NCI-H1417 (cell line): ENCODE results near the gene VPS50.

Source experiments
- DNase-seq, 3 experiments: peaks; one replicate each; lab custom pipeline; 2025; lab: John Stamatoyannopoulos, UW

VPS50 gene

GRCh38 chr7:93231799-93232672 lies at the start of gene VPS50:
VPS50 (plus strand) TSS chr7:93232366; CDS start chr7:93232468, 102 bp downstream.
- peak; percentile 98 to 99 (median 98) for DNase-seq

- DNase-seq, result no peak
Observed at GRCh38 chr7:93185303-93186027, 46.7 kb upstream of the VPS50 start.

DNA sequence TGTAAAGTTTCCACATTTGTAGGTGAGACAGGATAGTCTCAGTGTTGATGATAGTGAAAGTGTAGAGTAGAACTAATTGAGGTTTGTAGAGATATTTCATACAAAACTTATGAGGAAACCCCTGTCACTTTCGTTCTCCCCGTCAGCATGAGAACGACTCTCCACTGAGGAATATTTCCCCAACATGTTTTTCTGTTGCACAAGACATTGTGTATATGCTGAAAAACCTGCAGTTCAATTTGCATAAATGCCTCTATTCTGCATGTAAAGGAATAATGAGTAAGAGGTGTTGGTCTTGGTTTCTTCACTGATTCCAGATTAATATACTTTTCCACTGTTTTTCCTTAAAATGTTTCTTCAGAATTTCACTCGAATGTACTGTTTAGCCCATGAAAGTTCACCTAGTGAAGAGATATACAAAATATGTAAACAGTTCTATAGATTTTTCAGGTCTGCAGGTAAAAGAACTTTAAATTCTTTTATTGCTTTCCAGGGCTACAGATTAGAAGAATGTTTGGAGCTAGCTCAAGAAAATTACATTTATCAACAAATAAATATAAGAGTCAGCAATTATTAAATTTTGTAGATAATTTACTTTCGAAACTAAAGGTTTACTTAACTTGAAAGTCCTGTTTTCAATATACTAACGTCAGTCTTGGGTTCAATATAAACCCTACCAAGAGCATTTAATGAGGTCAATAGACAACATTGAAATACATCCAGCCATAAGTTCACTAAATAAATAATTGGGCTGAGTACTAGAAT lies 43.1 kb upstream of the VPS50 start:
- no peak for DNase-seq

DNA sequence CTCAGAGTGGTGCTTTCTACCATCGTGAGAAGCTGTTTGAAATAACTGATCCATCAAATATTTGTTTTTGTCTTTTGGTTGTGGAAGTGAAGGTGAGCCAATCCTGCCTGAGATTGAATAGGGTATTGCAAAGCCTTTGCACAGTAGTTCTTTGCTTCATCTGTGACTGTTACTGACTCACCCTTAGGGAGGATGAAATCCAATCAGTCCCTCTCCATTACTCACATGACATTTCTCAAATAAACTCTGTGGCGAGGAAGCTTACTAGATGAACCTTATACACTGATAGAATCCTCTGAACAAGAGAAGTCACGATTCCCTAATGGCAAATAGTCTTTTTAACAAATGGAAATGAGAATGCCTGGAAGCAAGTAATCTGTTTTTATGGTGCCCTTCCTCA lies 37.8 kb upstream of the VPS50 start:
- no peak for DNase-seq

- no peak for DNase-seq
Observed at GRCh38 chr7:93196336-93196735, 35.8 kb upstream of the VPS50 start.

DNA sequence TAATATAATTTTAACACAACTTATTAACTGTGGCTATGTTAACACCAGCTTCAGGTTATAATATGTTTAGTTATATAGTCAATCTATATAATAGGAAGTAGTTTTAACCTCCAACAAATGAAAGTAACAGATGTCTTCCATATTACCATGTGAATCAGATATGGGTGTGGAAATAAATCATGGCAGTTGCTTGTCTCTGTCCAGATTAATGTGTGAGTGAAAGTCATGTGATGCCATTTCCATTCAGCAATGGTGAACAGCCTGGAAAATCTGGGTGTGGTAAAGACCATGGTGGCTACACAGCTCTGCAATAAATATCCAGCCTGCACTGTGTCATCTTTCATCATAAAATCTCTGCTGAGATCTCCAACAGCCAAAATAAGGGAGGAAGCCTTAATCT lies 33.7 kb upstream of the VPS50 start:
- DNase-seq, result no peak

DNA sequence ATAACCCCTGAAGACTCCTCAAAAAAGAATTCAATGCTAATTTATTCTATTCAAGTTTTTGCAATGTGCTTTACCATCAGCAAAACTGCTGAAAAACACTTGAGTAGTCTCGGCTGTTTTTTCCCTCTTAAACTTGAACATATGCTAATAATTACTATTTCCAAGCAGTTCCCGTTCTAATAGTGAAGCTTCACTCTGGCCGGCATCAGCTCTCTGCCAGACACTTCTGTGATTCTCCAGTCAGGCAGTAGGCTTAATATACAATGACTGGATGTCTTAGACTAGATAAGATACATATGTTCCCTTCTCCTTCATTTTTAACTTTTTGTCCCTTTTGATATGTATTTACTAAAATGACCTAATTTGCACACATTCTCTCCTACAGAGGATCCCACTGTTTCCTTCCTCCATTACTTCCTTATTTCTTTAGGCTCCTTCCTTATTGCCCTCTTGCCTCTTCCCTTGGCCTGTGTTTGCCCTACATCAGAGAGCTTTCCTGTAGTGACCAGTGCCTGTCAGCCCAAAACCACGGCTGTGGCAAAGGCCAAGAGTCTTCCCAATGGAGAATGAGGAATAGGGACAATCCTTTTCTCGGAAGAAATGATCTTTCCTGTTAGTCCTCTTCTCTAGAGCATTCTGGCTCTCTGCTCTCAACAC lies 29.4 kb upstream of the VPS50 start:
- DNase-seq, result peak in 1 of 3 experiments; percentile 34

GRCh38 chr7:93203496-93203895 lies 28.7 kb upstream of the VPS50 start:
- peak; percentile 34 to 94 (median 70) for DNase-seq

- DNase-seq, result no peak
Observed at GRCh38 chr7:93205046-93205445, 27.1 kb upstream of the VPS50 start.

DNA sequence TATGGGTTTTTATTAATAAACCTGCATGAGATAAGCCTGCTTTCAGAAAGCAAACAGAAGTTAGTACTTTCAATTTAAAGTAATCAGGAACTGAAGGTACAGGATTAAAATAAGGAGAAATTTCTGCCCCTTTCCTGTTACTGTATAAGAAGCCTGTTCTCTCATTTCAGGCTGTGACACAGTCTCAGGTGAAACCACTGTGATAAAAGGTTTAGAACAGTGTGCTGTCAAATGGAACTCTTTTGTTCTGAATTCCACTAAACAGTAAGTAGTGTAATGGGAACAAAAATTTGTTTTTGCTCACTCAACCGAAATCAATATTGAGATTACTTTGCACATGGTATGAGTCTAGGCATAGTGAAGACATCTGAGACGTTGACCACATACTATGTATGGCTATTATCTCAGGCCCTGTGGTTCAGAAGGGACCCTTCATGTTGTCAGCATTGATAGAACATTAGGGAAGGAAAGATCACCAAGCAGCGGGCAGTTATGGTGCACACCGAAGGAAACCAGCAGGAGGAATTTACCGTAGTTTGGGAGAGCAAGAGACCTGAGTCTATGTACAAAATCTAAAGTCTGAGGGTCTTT lies 20.8 kb upstream of the VPS50 start:
- DNase-seq, result no peak

- DNase-seq, result peak in 2 of 3 experiments; percentile 28 to 78
Observed at GRCh38 chr7:93212881-93213280, 19.3 kb upstream of the VPS50 start.

- DNase-seq, result no peak
Observed at GRCh38 chr7:93218997-93219827, 13.0 kb upstream of the VPS50 start.

GRCh38 chr7:93219868-93220267 lies 12.3 kb upstream of the VPS50 start:
- no peak for DNase-seq

DNA sequence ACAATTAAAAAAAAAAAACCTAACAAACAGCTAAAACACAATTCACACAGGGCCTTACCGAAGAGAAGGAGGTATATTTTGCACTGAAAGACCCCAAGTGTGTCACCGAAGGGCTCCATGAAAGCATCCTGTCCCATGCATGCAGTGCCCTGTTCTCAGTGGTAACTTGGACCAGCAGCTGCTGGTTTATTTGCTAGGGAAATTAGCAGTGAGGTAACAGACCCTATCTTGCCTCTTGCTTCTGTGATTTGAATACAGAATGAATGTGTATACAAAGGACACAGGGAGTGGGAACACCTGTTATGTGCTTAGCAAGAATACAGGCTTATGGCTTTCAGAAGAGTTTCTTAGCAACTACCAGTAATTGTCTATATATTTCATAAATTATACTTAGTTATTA lies 5.9 kb upstream of the VPS50 start, which contains the start of gene HEPACAM2:
TSS of gene HEPACAM2 (minus strand) at position 160 of the 400 bp plus-strand sequence.
- DNase-seq, result peak in 2 of 3 experiments; percentile 86 to 97

DNA sequence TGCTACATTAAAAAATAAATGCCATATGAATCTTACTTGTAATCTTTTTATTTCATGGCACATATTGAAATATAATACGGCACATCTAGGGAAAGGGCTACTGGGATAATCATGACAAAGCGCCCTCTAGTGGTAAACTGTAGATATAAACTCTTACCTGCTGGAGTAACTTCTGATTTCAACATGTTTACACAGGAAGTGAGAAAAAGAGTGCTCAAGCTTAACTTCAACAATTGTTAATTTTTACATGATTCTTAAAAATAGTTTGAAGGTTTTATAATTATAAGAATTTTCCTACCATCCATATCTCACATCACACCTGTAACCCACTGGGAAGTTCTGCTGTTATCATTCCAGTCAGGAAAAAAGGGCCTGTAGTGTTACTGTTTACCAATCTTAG lies 3.9 kb upstream of the VPS50 start:
- peak; percentile 51 to 86 (median 71) for DNase-seq

- DNase-seq, result no peak
Observed at GRCh38 chr7:93231259-93231658, 907 bp upstream of the VPS50 start.

GRCh38 chr7:93232673-93233018 lies 480 bp downstream of the VPS50 start:
- peak in 1 of 3 experiments; percentile 71 for DNase-seq

- no peak for DNase-seq
Observed at GRCh38 chr7:93235541-93235940, 3.4 kb downstream of the VPS50 start.

GRCh38 chr7:93238131-93238530 lies 6.0 kb downstream of the VPS50 start:
- peak in 1 of 3 experiments; percentile 11 for DNase-seq

DNA sequence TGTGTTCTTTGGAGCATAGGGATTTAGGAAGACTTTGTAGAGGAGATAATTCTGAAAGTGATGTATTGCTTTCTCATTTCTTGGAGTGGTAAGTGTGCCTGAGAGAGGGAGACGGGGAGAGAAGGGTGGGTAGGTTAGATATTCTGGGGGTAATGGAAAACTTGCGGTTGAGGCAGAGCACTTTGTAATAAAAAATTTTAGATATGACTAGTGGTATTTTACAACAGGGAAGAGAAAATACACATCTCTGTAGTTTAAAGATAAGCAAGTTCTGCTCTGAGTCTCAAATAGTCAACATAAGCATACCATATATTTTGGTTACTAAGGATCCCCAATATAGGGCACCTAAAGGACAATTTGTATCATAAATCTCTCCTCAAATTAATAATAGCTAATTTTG lies 6.6 kb downstream of the VPS50 start:
- DNase-seq, result no peak
